ENCODE data around the gene RRP15.

Gene RRP15

GRCh38 chr1:218344814-218345672, 60.0 kb downstream of the RRP15 start, which contains the start of gene TGFB2:
Gene TGFB2, plus strand, starts transcription at chr1:218345336. Its CDS starts 1,366 bp downstream, at chr1:218346702.
- no peaks in the 10 kb centered on the region for H3K27me3 ChIP-seq (ENCODE audit: control insufficient read depth, insufficient read depth, low read length)
- peak within 1 kb of the TSS; percentile 87 for H3K4me3 ChIP-seq (ENCODE audit: low read length)

GRCh38 chr1:218345673-218346390, 60.7 kb downstream of the RRP15 start:
- Histone ChIP-seq H3K36me3 (ENCODE audit: insufficient read depth, low read length) (no peaks in the 10 kb centered on the region), H3K9me3 (replicated peaks; ENCODE audit: low read length) (no peaks in the 10 kb centered on the region), H3K4me3 (ENCODE audit: low read length) (peak overlapping the region; percentile 87), H3K4me2 (ENCODE audit: low read length) (peak overlapping the region; percentile 88), H3K27me3 (ENCODE audit: control insufficient read depth, insufficient read depth, low read length) (no peaks in the 10 kb centered on the region), H3K4me1 (ENCODE audit: control insufficient read depth, insufficient read depth, low read length) (peaks cover 28% of the 10 kb centered on the region), H3K9ac (ENCODE audit: low read depth, low read length) (peak overlapping the region; percentile 93)

More at GRCh38 chr1:218344814-218345672, 60.0 kb downstream of the RRP15 start, which contains the start of gene TGFB2:
- Histone ChIP-seq H3K9ac (ENCODE audit: low read depth, low read length) (peak within 1 kb of the TSS; percentile 93), H3K36me3 (ENCODE audit: insufficient read depth, low read length) (no peaks in the 10 kb centered on the region), H3K4me2 (ENCODE audit: low read length) (peak within 1 kb of the TSS; percentile 88), H3K4me1 (ENCODE audit: control insufficient read depth, insufficient read depth, low read length) (peaks cover 21% of the 10 kb centered on the region), H3K9me3 (replicated peaks; ENCODE audit: low read length) (no peaks in the 10 kb centered on the region)

GRCh38 chr1:218346391-218347204, 61.5 kb downstream of the RRP15 start:
- Histone ChIP-seq H3K27me3 (ENCODE audit: control insufficient read depth, insufficient read depth, low read length) (no peaks in the 10 kb centered on the region), H3K9ac (ENCODE audit: low read depth, low read length) (peak overlapping the region; percentile 93), H3K4me3 (ENCODE audit: low read length) (peak overlapping the region; percentile 87), H3K4me1 (ENCODE audit: control insufficient read depth, insufficient read depth, low read length) (peaks cover 35% of the 10 kb centered on the region), H3K36me3 (ENCODE audit: insufficient read depth, low read length) (no peaks in the 10 kb centered on the region), H3K4me2 (ENCODE audit: low read length) (peak overlapping the region; percentile 88), H3K9me3 (replicated peaks; ENCODE audit: low read length) (no peaks in the 10 kb centered on the region)

GRCh38 chr1:218347336-218347722, 62.2 kb downstream of the RRP15 start:
- Histone ChIP-seq H3K4me3 (ENCODE audit: low read length) (peak overlapping the region; percentile 87), H3K9me3 (replicated peaks; ENCODE audit: low read length) (no peaks in the 10 kb centered on the region), H3K36me3 (ENCODE audit: insufficient read depth, low read length) (no peaks in the 10 kb centered on the region), H3K4me2 (ENCODE audit: low read length) (peak overlapping the region; percentile 88), H3K9ac (ENCODE audit: low read depth, low read length) (peak overlapping the region; percentile 93), H3K27me3 (ENCODE audit: control insufficient read depth, insufficient read depth, low read length) (no peaks in the 10 kb centered on the region), H3K4me1 (ENCODE audit: control insufficient read depth, insufficient read depth, low read length) (peaks cover 38% of the 10 kb centered on the region)

- H3K27me3 ChIP-seq (ENCODE audit: control insufficient read depth, insufficient read depth, low read length): no peaks in the 10 kb centered on the region
- peak overlapping the region; percentile 87 for H3K4me3 ChIP-seq (ENCODE audit: low read length)
- no peaks in the 10 kb centered on the region for H3K36me3 ChIP-seq (ENCODE audit: insufficient read depth, low read length)
- peak overlapping the region; percentile 93 for H3K9ac ChIP-seq (ENCODE audit: low read depth, low read length)
- peaks cover 38% of the 10 kb centered on the region for H3K4me1 ChIP-seq (ENCODE audit: control insufficient read depth, insufficient read depth, low read length)
- peak overlapping the region; percentile 88 for H3K4me2 ChIP-seq (ENCODE audit: low read length)
- no peaks in the 10 kb centered on the region for H3K9me3 ChIP-seq (replicated peaks; ENCODE audit: low read length)
These were observed 62.9 kb downstream of the RRP15 start for GRCh38 chr1:218347723-218348627.

GRCh38 chr1:218348628-218349071, 63.6 kb downstream of the RRP15 start:
- H3K4me1 ChIP-seq (ENCODE audit: control insufficient read depth, insufficient read depth, low read length): peaks cover 38% of the 10 kb centered on the region
- peak overlapping the region; percentile 88 for H3K4me2 ChIP-seq (ENCODE audit: low read length)
- H3K27me3 ChIP-seq (ENCODE audit: control insufficient read depth, insufficient read depth, low read length): no peaks in the 10 kb centered on the region
- H3K9ac ChIP-seq (ENCODE audit: low read depth, low read length): peak overlapping the region; percentile 93
- H3K4me3 ChIP-seq (ENCODE audit: low read length): peak overlapping the region; percentile 87
- no peaks in the 10 kb centered on the region for H3K9me3 ChIP-seq (replicated peaks; ENCODE audit: low read length)
- no peaks in the 10 kb centered on the region for H3K36me3 ChIP-seq (ENCODE audit: insufficient read depth, low read length)

- Histone ChIP-seq H3K4me1 (ENCODE audit: control insufficient read depth, insufficient read depth, low read length) (peaks cover 38% of the 10 kb centered on the region), H3K27me3 (ENCODE audit: control insufficient read depth, insufficient read depth, low read length) (no peaks in the 10 kb centered on the region), H3K36me3 (ENCODE audit: insufficient read depth, low read length) (no peaks in the 10 kb centered on the region), H3K9ac (ENCODE audit: low read depth, low read length) (peak overlapping the region; percentile 93), H3K4me3 (ENCODE audit: low read length) (peak overlapping the region; percentile 87), H3K4me2 (ENCODE audit: low read length) (peak overlapping the region; percentile 88), H3K9me3 (replicated peaks; ENCODE audit: low read length) (no peaks in the 10 kb centered on the region)
These were observed 64.4 kb downstream of the RRP15 start for GRCh38 chr1:218349348-218350034.

- Histone ChIP-seq H3K36me3 (ENCODE audit: insufficient read depth, low read length) (no peaks in the 10 kb centered on the region), H3K4me3 (ENCODE audit: low read length) (peak overlapping the region; percentile 65), H3K4me2 (ENCODE audit: low read length) (peak overlapping the region; percentile 88), H3K9ac (ENCODE audit: low read depth, low read length) (peak overlapping the region; percentile 93), H3K9me3 (replicated peaks; ENCODE audit: low read length) (no peaks in the 10 kb centered on the region), H3K4me1 (ENCODE audit: control insufficient read depth, insufficient read depth, low read length) (peaks cover 33% of the 10 kb centered on the region), H3K27me3 (ENCODE audit: control insufficient read depth, insufficient read depth, low read length) (no peaks in the 10 kb centered on the region)
These were observed 65.0 kb downstream of the RRP15 start for GRCh38 chr1:218350035-218350525.

GRCh38 chr1:218350801-218351266, 65.7 kb downstream of the RRP15 start:
- Histone ChIP-seq H3K9me3 (replicated peaks; ENCODE audit: low read length) (no peaks in the 10 kb centered on the region), H3K4me1 (ENCODE audit: control insufficient read depth, insufficient read depth, low read length) (peaks cover 33% of the 10 kb centered on the region), H3K4me2 (ENCODE audit: low read length) (peak overlapping the region; percentile 88), H3K27me3 (ENCODE audit: control insufficient read depth, insufficient read depth, low read length) (no peaks in the 10 kb centered on the region), H3K36me3 (ENCODE audit: insufficient read depth, low read length) (peaks cover 5% of the 10 kb centered on the region), H3K4me3 (ENCODE audit: low read length) (peak overlapping the region; percentile 65), H3K9ac (ENCODE audit: low read depth, low read length) (peak overlapping the region; percentile 93)

Measured in skeletal muscle satellite cell (primary cell).